CD4-positive, alpha-beta T cell treated with Interleukin-15 for 4 hours (primary cell): ENCODE measurements around the gene HOXB6.

Experiments
- DNase-seq: peaks from one replicate; pipeline ENCODE4 v3.0.0-alpha.2; 2020; ENCODE audit warnings: low spot score

Gene HOXB6

DNA sequence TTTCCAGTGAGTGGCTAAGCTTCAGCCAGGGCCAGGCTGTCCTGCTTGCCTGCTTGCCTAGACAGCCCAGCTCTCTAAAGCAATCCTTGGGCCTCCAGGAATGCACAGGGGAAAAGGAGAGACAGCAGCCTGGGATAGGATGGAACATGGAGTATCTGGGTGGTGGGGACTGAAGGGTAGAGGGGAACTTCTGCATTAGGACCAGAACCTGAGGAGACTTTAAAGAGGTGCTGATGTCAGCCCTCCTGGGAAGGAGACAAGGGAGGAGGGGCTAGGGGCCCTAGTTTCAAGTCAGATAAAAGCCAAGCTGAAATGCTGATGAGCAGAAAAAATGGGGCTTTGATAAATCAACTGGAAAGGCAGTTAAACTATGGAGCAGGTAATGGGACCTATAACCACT lies 4.2 kb upstream of the HOXB6 start:
- DNase-seq, result no peak

DNA sequence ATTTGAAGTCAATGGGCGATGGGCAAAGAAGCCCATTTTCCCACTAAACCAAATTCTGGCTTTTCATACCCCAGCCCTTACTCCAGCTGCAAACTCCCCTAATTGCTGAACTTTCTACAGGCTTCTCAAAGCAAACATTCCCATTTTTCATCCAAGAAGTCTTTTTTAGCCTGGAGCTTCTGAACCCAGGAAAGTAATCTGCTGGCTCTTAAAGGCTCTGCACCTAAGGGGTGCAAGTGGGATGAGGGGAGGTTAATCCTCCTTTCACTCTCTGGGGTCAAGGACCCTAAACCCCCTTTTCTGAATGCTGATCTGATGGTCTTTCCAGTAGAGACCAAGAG lies 3.7 kb upstream of the HOXB6 start:
- DNase-seq, result no peak

DNA sequence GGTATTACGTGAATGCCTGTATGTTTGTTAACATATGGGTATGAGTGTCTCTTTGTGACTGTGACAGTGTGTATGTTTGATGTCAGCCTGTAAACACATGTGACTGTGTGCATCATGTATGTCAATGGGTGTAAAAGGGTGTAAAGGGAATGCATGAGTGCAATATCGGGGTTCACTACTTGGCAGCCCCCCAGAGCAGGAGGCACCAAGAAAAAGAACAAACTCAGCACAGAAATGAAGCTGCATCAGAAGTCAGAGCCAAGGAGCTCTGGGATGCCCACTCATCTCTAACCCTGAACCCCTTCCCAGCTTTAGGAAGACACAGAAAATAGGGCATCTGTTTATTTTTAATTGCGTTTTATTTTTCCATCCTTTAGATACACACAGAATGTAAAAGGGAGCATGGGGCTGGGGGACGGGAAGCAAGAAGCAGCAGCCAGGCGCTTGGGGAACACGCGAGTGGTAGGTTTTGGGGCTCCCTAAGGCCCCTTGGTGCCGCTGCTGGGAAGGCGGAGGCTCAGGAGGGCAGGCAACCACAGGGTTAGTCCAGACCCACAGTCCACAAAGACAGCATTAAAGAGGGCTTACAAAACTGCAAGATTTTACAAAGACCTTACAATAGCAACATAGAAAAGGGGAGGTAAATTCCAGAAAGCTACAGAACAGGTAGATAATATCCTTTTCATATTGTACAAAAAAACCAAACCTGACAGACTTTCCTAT lies 2.3 kb upstream of the HOXB6 start:
- DNase-seq, result no peak

DNA sequence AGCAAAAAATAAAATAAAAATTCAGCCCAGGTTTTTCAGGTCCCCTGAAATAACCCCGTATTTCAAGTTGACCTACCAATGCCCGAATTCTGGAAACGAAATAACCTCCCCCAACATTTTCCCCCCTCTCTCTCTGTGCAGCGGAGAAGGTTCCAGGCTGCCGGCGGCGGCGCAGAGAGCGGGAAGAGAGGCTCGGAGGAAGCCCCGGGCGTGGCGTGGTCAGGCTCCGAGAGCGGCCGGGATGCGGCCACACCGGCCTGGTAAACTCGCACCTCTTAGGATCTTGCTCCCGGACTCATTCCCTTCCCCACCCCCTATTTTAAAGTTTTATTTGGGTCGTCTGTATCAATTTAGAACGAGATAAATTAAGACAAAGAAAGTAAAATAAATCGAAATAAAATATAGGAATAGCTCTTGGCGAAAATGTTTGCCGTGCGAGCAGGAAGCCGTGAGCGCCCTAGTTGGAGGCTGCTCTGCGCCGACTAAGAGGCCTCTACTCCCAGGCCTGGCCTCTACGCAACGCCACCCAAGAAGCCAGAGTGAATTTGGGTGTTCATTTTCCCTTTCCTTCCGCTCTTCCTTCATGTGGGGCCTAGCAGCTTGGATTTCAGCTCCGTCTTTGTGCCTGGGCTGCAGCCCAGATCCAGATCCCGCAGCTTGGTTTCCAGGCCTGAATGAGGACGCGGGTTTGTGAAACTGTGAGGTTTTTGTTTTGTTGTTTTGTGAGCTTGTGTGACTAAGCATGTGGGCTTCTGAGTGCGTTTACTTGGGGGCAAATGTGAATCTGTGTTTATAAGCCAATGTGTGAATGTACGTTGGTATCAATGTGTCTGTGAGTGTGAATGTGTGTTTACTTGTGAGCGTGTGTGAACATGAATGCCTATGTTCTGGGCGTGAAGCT lies 1.5 kb upstream of the HOXB6 start:
- DNase-seq, result no peak

DNA sequence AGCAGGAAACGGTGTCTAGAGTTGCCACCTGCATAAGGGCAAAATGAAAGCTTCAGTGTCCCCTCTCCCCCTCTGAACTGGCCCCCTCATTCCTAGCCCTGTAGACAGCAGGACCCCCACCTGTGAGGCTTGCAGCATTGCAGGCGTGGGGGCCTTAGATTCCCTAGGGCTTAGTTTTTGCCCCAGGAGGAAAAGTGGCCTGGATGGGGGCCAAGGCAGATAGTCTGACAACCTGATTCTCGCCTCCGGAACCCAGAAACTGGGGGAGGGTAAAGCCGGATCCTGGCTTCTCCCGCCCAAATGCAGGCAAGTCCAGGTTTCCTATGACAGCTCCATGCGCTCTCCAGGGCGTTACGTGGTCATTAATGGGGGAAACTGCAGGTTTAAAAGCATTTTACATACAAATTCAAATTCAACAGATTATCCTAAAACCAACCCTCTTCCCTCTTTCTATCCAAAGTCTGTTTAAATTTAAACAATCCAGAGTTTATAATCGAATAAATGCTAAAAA lies 678 bp upstream of the HOXB6 start:
- no peak for DNase-seq

DNA sequence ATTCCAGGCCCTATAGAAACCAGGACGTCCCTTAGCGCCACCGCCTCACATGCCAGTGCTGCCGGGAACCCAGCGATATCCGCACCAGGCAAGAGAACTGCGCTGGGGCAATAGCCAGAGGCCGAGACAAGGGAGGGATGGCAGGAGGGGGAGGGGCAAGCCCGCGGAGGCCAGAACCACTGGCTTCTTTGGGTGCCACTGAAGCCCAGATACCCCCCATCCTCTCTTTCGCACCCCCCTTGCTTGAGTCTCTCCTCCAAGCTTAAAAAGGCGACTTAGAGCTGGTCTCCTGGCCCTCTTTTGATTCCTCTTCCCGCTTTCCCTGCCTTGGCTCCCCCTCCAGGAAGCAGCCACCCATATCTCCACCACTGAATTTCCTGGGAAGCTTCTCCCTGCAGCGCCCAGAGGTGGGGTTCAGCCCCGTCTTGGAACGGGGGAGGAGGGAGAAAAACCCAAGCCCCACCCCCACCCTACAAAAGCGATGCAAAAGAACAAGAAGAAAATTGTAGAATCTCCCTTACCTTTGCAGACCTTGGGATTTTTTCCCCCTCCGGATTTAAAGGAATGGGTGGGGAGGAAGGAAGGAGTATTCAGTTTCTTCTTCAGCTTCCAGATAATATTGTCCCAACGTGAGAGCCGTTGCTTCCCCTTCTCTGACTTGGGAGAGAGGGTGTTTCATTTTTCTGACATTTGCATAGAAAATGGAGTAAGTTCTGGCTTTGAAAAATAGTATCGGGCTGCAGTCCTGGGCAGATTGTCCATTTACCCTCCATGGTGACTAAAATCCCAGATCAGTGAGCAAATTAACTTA lies 622 bp downstream of the HOXB6 start:
- no peak for DNase-seq

DNA sequence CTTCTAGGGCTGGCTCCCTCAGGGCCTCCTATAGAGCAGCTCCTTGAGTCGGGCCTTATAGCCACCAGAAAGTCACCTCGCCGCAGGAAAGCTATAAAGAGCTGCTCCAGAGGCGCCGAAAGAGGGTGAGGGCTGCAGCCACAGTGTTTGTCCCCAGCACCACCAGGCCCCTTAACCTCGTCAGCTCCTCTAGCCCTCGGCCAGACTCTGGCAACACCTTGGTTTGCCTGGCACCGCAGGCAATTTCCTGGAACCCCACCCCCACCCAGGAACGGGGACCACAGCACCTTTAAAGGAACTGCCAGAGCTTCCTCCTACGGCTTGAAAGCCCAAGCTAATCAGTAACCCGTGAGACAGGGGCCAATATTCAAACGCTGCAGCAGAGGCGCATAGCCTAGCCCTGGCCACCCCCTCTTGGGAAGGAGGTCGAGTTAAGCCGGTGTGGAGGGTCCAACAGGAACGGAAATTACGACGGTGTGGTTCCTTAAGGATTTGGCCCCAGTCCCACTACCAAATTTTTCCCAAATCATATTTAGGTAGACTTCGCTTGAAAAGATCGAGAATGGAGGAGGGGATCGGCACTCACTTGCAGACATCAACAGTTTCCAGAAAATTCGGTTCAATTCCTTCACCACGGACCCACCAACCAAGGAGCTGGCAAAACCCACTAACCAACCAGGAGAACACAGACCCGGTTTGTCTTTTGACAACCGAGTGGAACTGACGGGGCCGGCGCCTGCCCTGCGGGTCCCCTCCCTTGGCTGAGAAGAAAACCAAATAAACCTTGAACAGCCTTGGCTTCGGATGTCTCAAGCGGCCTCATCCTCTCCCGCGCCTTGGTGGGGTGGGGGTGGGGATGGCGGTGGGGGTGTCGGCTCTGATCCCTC lies 3.0 kb downstream of the HOXB6 start:
- no peak for DNase-seq

DNA sequence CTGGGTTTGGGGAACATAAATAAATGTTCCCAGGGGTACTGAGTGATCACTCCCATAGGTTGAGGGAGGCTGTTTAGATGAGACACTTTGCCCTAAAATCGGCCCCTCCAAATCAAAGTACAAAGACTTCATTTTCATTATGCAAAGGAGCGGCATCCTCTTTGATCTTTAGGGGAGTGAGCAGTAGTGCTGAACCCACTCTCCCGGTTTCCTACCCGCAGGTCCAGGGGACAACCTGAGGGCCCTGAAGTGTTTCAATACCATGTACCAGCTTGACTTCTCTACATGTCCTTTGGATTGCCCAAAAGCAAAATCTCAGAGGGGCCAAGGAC lies 3.6 kb downstream of the HOXB6 start:
- no peak for DNase-seq

DNA sequence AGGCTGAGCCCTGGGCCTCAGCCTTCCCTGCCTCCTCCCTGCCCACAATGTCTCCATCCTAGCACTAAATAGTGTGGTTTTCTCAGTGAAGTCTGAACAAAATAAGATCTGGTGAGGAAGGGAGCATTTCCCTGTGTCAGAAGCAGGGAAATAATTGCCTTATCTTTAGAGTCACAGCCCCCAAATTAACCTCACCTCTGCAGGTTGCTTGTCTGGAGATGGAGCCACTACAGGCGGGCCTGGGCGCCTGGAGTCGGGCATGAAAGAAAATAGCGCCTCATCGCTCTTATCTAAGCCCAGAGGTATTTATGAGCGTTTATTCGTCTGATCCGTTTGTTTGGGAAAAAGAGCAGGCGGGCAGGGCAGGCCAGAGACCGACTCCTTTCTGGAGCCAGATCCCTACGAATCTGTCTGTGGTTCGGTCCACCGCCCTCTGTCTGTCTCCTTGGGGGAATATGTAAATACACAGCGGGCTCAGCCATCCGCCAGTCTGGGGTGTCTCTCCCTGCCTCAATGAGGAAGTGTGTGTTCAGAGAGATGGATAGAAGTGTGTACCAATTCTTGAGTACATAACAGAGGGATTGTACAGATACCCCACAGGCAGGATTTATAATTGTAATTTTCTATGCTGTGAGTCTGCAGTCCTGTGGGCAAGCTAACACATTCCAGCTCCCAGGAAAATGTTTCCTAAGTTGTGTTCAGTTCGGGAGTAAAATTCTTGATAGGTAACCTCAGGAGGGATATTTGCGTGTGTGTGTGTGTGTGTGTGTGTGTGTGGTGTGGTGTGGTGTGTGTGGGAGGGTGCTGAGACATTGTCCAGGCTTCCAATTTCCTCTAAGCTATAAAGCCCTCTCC lies 4.3 kb downstream of the HOXB6 start:
- DNase-seq, result no peak

DNA sequence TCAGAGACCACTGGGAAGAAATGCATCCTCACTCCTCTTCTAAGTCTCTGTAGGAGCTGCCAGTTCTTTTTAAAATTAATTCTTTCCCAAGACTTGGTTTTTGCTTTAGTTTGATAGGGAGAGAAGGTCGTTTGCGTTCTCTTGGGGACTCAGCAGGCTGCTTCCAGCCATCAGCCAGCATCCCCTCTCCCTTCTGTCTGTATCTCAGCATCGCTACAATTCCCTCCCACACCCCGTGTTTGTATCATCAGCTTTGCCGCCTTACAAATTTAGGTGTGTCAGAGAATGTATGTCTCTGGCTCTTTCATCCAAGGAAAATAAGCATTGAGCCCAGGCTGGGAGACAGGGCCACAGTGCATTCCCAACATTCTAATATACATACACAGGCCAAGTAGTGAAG lies 5.4 kb downstream of the HOXB6 start:
- DNase-seq, result no peak

DNA sequence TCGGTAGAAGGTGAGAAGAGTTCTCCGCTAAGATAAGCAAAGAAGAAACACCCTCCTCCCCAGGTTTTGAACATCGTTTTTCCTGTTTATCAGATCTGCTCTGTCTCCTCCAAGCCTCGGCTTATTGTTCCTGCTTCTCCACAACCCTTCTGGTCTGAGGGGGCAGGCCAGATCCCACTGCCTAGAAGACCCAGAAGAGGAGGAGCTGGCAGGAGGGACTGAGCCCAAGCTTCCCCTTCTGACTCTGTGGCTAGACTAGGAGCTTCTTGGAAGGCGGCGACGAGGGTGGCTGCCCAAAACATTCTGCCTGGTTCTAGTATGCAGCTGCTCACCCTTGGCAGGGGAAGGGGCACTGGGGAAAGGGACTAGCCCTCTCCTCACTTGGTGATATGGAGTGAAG lies 6.0 kb downstream of the HOXB6 start:
- DNase-seq, result no peak

DNA sequence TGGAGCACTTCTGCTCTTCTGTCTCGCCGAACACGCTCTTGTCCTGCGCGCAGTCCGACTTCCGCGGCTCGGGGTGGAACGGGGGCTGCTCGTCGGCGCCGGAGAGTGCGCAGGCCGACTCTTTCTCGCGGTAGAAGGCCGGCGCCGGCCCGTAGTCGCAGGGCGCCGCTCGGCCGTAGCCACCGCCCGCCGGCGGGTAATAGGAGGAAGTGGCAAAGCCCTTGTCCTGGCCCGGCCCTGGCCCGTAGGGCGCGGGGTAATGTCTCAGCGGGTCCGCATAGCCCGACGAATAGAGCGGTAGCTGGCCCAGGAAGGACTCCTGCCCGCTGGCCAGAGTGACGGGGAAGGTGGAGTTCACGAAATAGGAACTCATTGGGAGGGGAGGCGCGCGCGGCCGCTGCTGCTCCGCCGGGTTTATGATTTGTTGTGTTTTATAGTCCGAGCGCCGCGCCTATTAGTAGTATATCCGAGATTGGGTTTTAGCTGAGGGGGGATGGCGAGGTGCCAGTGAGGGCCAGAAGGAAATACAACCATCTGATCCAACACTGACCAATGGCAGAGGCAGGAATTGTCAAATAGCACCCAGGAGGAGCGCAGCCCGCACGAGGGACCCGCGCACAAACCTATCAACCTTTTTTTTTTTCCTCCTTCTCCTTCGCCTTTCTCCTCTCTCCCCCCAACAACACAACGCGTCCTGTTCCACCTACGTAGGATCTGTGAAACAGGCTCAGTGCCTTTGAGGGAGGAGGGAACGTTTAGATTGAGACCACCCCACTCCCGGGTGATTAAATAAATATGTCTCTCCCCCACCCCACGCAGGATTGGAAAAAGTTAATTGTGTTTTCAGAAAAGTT lies 6.8 kb downstream of the HOXB6 start:
- DNase-seq, result peak; percentile 31

DNA sequence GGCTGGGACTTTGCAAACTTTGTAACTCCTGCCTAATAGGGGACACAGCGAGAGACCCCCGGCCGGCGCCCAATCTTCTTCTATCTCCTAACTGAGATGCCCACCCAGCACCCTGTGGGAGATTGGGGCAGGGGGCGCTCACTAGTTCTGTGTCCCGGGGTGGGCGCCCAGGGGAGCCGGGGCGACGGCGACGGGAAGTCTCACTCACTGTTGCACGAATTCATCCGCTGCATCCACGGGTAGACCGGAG lies 7.3 kb downstream of the HOXB6 start:
- DNase-seq, result no peak

DNA sequence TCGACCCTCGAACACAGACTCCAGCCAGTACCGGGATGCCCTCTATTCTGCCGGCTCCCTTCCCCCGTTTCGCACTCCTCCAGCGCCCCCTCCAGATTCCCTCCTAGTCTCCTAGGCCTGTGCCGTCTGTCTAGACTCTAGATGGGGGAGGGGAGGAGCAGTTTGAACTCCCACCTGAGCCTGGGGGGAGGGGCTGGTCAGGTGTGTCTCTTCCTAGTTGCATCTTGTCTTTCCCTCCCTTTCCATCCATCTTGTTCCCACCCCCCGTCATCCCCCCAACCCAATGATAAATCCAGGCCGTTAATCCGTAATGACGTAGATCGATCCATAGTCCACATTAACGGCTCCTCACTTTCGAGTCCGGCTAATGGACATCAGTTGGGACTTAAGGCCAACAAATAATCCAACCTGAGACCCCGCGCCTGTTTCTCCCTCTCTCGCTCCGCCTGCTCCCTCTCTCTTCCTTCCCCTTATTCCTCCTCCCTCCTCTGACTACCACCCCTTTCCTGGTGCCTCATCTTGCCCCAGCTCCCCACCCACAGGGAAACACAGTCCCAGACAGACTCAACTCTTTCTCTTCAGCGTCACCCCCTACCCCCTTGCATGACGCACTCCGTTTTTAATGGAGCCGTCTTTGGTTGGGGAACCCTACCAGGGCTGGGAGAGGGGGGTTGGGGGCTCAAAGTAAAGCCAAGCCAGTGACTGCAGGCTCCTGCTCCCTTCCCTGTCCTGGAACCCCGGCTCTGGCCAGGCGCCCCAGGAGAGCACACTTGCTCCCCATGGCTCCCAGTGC lies 7.9 kb downstream of the HOXB6 start:
- DNase-seq, result no peak

DNA sequence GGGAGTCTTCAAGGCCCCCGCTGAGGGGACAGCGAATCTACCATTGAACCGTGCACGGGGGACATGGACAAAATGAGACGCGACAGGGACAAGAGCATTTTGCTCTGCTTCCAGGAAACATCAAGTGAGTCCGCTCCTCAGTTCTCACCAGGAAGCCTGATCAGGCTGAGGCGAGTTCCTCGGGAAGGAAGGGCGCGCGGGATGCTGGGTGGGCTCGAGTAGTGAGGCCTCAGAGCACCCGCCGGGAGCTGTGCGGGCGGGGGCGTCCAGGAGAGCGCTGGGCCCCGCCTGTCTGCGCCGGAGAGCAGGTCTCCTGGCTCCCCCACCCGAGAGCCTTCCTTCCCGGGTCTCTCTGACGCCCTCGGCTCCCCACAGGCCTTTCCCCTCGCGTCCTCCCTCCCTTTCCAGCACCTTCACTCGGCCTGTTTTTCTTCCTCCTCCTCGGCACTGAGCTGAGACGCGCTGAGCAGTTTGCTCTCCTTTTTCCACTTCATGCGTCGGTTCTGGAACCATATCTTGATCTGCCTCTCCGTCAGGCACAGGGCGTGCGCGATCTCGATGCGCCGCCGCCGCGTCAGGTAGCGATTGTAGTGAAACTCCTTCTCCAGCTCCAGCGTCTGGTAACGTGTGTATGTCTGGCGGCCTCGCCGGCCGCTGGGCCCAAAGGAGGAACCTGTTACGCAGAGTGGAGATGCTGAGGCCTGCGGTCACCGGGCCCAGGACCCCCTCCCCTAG lies 8.6 kb downstream of the HOXB6 start:
- DNase-seq, result no peak

DNA sequence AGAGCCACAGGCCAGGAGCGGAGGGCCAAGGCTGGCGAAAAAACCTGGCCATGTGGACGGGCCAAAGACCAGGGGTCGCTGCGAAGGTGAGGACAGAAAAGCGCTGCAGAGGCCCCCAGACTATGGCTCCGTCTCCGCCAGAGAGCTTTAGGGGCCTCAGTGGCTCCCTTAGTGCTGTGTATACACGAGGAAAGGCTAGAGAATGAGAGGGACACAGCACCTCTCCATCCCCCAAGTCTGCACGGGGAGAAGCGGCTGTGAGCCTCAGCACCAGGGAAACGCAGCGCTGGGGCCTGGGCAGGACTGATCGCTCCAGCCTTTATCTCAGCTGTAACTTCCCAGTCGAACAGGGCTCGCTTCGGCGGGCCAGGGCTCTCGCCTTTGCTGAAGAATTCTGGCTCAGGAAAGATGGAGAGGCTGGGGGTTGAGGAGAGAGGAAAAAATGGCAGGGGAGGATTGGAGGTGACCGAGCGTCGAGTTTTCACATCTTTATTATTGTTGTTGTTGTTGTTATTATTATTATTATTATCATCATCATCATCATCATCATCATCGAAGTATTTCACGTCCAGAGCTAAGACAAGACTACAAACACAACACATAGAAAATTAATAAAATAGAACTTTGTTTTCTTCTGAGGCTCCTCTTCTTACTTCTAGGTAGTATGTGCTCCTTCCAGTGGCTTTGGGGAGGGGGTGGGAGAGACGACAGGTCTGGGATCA lies 9.3 kb downstream of the HOXB6 start:
- DNase-seq, result no peak

DNA sequence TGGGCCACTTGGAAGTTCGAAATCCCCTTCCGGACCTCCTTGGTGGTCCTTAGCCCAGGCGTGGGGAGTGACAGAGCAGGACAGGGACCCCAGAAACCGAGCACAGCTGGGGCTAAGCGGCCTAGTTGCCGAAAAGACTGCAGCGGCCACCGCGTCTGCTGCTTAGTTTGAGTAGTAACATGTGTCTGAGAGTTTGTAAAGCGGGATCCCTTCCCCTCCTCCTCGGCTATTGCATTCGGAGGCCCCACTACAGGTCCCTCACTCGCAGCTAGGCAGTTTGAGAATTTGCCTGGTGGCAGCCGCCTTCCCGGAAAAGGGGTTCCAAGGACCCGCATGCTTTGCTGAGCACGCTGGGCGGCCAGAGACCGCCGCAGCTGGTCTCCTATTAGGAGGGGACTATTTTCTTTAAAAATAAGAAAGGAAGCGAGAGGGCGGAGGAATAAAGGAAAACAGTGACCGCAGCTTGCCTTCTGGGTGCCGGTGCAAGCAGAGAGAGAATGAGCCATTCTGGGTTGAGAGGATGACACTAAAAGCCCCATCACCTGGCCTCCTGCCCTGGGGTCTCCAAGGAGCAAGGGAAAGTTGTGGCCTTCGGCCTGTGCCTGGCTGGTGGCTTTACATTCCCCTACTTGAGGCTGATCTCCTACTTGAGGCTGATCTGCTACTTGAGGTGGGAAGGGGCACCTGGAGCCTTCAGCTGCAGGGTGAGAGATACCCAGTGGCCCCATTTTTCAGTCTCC lies 10.1 kb downstream of the HOXB6 start:
- no peak for DNase-seq
